Ovary (tissue), 9 donors: Measurements from ENCODE around the gene GRIN2A. TPM values are rescaled to one million over a fixed set of nuclear protein-coding genes. Genes with fewer than 3 reads are reported as not detected.

Source experiments
- DNase-seq, 5 donors: peaks; one replicate each; pipeline ENCODE4 v3.0.0-alpha.2; 2019 to 2020
- H3K27ac ChIP-seq, 2 donors: fragments of 200-600 bp; one replicate each; pipeline versions ENCODE4 v1.5.1 to v1.8.0; 2019 to 2022
- H3K27me3 ChIP-seq: fragments of 200-600 bp; one replicate; pipeline ENCODE4 v1.8.0; 2022
- H3K36me3 ChIP-seq: fragments of 200-600 bp; sonication (generic); one replicate; pipeline ENCODE4 v1.5.1; 2019
- H3K4me1 ChIP-seq: one replicate; pipeline ENCODE4 v1.8.1; 2013; ENCODE audit warnings: mild to moderate bottlenecking, moderate library complexity; ENCODE audit not compliant: insufficient read depth
- H3K4me3 ChIP-seq: fragments of 200-600 bp; sonication (generic); one replicate; pipeline ENCODE4 v1.5.1; 2017
- H3K9me3 ChIP-seq, 2 donors: fragments of 200-600 bp in 1 of 2; sonication (generic) in 1 of 2; one replicate each; pipeline versions ENCODE4 v1.5.1 to v1.8.1; 2013 to 2019; ENCODE audit warnings: mild to moderate bottlenecking in 1 of 2, moderate library complexity in 1 of 2
- EP300 ChIP-seq: sonication (generic); formaldehyde crosslinking; IDR thresholded peaks from one replicate; pipeline ENCODE4 v1.6.1; 2017; ENCODE audit warnings: antibody characterized with exemption
- POLR2A ChIP-seq: fragments of 450-650 bp; IDR thresholded peaks from one replicate; pipeline ENCODE4 v1.6.1; 2017; ENCODE audit warnings: antibody characterized with exemption, mild to moderate bottlenecking, moderate library complexity
- WGBS, 3 donors: extraction: QIAGEN DNeasy Blood & Tissue Kit in 1 of 3; methylation state at CpG; one replicate each; pipeline versions ENCODE4 v1.1.5 to v1.1.7; 2013 to 2017; 5-methylcytosine and 5-hydroxymethylcytosine counted together
- intact Hi-C, 4 donors: fragments of 100-400 bp; cut with DNase I; formaldehyde crosslinking; loops; one replicate each; pipeline versions ENCODE4 v1.11.0 to v1.15.1; 2022 to 2023
- polyA plus RNA-seq, 2 donors: library from polyadenylated mRNA; stranded (reverse); fragments of 200-250 nt in 1 of 2; fragments of 350-450 nt in 1 of 2; fragmentation: Illumina TruSeq in 1 of 2; extraction: RNeasy Lipid Tissue Mini Kit (QIAGEN cat#74804) in 1 of 2; gene quantifications; one replicate each; pipeline ENCODE4 v1.2.3, GENCODE V29; 2013 to 2014
- total RNA-seq, 7 donors: library from RNA; depleted of rRNA in 2 of 7; stranded (reverse); fragments of >200 nt in 2 of 7; fragmentation: NEBNext Ultra II Directional in 3 of 7; extraction: Animal tissue kit (Norgen Biotek cat#: 25700) in 3 of 7; gene quantifications; one replicate each; pipeline versions ENCODE4 v1.1.0 to v1.2.4, GENCODE V29; 2016 to 2023
- TF ChIP-seq, protein P1 (sequence below), 3 donors: fragments of 450-650 bp in 2 of 3; fragments of 200-600 bp in 1 of 3; IDR thresholded peaks; one replicate each; pipeline versions ENCODE4 v1.5.1 to v1.8.0; 2016 to 2022; ENCODE audit warnings: antibody characterized with exemption in 3 of 3, mild to moderate bottlenecking in 1 of 3
- donor health status: DM: no; HTN: no; CAD: no; lungs with moderate emphysema.
- donor health status: DM: no; HTN: no; CAD: no.
- donor health status: Bipolar disorder and iron deficiency.
- donor health status: DM: yes; HTN: yes; CAD: no.
- donor health status: DM: no; HTN: no; CAD: no.
- donor health status: DM: yes; HTN: yes; CAD: no.

Gene GRIN2A
- total and polyA plus RNA-seq, 9 donors: 0.08 to 5.4 (median 0.57) TPM; not detected in 1

DNA sequence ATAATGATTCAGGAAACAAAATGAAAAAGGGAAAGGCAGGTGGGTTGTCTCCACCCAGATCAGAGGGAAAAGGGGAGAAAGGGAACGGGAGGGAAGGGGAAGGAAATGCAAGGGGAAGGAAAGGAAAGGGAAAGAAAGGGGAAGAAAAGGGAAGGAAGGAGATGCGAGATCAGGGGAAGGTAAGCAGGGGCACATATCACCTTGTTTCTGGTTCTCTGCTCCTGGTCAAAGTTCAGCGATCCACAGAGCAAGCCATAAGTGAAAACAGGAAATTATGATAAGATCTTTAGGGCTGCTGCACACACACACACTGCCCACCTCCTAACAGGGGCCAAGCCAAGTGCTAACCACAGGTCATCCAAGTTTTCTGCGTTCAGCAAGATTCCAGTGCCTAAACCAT, 37.5 kb upstream of the GRIN2A start:
- intact Hi-C loops: no loop called here
- TF ChIP-seq, protein P1, sequence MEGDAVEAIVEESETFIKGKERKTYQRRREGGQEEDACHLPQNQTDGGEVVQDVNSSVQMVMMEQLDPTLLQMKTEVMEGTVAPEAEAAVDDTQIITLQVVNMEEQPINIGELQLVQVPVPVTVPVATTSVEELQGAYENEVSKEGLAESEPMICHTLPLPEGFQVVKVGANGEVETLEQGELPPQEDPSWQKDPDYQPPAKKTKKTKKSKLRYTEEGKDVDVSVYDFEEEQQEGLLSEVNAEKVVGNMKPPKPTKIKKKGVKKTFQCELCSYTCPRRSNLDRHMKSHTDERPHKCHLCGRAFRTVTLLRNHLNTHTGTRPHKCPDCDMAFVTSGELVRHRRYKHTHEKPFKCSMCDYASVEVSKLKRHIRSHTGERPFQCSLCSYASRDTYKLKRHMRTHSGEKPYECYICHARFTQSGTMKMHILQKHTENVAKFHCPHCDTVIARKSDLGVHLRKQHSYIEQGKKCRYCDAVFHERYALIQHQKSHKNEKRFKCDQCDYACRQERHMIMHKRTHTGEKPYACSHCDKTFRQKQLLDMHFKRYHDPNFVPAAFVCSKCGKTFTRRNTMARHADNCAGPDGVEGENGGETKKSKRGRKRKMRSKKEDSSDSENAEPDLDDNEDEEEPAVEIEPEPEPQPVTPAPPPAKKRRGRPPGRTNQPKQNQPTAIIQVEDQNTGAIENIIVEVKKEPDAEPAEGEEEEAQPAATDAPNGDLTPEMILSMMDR (IDR thresholded peaks at IDR 0.05): no peak
- TF ChIP-seq EP300 (no peak), POLR2A (no peak)
- Histone ChIP-seq H3K4me3 (no peak overlapping the region), H3K36me3 (no peaks in the 10 kb centered on the region), H3K27ac (no peak overlapping the region), H3K27me3 (no peaks in the 10 kb centered on the region), H3K4me1 (no peaks in the 10 kb centered on the region), H3K9me3 (no peaks in the 10 kb centered on the region)
- DNase-seq: no peak
- WGBS, 3 donors: 38 to 46% (median 44%) methylated on average over 4 of the region's 4 CpGs

DNA sequence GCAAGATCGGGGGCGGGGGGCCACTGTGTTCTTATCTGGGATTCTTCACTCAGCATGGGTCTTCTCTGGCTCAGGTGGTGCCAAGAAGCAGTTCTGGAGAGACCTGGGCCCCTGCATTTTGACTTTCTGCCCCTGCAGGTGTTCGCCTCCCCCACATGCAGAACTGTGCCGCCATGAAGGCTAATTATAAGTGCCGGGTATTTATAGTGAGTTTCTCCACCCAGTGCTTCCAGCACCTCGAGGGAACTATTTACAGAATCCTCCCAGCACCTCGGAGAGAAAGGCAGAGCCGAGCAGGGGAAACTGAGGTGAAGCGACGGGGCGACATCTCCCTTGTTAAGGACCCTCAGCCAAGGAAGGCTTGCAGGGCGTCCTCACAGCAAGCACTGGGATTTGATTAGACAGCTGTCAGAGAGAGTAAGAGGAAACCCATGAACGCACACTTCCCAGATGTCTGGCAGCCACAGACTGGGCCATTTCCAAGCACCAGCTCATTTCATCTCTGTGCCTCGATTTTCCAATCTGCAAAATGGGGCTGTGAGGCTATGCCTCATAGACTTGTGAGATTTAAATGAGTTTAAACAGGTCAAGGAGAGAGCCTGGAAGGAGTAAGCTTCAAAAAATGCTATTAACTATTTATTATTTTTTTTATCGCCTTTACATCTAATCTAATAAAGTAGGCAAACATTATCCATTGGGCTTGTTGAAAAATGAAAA, 36.4 kb upstream of the GRIN2A start:
- no peak for DNase-seq
- Histone ChIP-seq H3K9me3 (no peaks in the 10 kb centered on the region), H3K27me3 (no peaks in the 10 kb centered on the region), H3K27ac (no peak overlapping the region), H3K4me1 (no peaks in the 10 kb centered on the region), H3K36me3 (no peaks in the 10 kb centered on the region), H3K4me3 (no peak overlapping the region)
- TF ChIP-seq POLR2A (no peak), EP300 (no peak)
- TF ChIP-seq, protein P1 (IDR thresholded peaks at IDR 0.05): no peak
- WGBS, 3 donors: 27 to 41% (median 27%) methylated on average over 15 of the region's 15 CpGs
- intact Hi-C loops: no loop called here

DNA sequence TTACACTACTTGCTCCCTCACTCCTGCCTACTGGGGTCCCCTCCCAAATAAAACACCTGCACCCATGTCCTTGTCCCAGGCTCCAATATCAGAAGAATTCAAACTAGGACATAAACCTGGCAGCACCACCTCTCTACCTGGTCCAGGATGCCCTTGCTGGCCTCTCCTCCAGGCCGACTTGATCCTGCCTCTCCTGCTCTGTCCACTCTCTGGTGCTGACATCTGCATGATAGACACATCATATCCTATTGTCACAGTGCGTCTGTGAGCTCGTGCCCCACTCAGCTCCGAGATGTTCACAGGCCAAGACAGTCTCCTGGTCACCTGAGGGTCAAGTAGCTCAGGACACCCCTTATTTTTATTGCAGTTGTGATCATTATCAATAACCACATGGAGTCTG, 31.5 kb upstream of the GRIN2A start:
- Histone ChIP-seq H3K4me1 (no peaks in the 10 kb centered on the region), H3K27me3 (no peaks in the 10 kb centered on the region), H3K4me3 (no peak overlapping the region), H3K9me3 (no peaks in the 10 kb centered on the region), H3K27ac (no peak overlapping the region), H3K36me3 (no peaks in the 10 kb centered on the region)
- TF ChIP-seq, protein P1 (IDR thresholded peaks at IDR 0.05): no peak
- no peak for TF ChIP-seq POLR2A
- no peak for TF ChIP-seq EP300
- intact Hi-C loops: no loop called here
- no peak for DNase-seq
- WGBS, 3 donors: 67 to 76% (median 74%) methylated on average over 4 of the region's 4 CpGs

DNA sequence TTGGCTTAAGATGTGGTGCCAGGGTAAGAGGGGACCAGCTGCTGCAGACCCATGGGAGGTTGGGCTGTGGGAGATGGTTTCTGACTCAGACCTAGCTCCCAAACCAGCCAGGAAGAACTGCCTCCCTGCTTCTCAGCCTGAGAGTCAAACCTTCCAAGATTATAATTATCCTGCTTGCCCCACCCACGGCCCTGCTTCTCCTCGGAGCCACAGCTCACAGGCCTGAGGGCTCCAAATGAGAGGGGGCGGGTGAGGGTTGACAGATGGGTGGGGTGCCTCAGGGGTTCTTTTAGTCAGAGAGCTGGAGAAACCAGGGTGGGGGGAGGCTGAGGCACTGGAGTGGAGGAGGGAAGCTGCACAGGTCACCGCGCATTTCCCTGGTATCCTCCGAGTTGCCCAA, 28.7 kb upstream of the GRIN2A start:
- 40 to 54% (median 42%) methylated on average over 6 of the region's 6 CpGs for WGBS, 3 donors
- DNase-seq: no peak
- intact Hi-C loops: no loop called here

More for the DNA sequence above, 28.7 kb upstream of the GRIN2A start:
- no peak overlapping the region for H3K4me3 ChIP-seq
- H3K27ac ChIP-seq: no peak overlapping the region
- no peaks in the 10 kb centered on the region for H3K4me1 ChIP-seq
- TF ChIP-seq POLR2A (no peak), EP300 (no peak)
- TF ChIP-seq, protein P1 (IDR thresholded peaks at IDR 0.05): no peak
- H3K27me3 ChIP-seq: no peaks in the 10 kb centered on the region
- no peaks in the 10 kb centered on the region for H3K36me3 ChIP-seq
- H3K9me3 ChIP-seq: no peaks in the 10 kb centered on the region
